Measurements from ENCODE around the gene C15orf39.

GRCh38 chr15:75176396-75176761, 25.3 kb upstream of the C15orf39 start:
- no peak for TF ChIP-seq CTCF (conservative IDR thresholded peaks at IDR 0.05; ENCODE audit: low read depth, low read length)
- no peak for TF ChIP-seq EZH2 (IDR thresholded peaks at IDR 0.05; ENCODE audit: borderline replicate concordance, low read depth, low read length, poor library complexity, severe bottlenecking)
